ENCODE measurements around the gene OPHN1. TPM values are rescaled to one million over a fixed set of nuclear protein-coding genes. Genes with fewer than 3 reads are reported as not detected.

The OPHN1 gene
- total and polyA plus RNA-seq, 8 donors = 0.61 to 3.5 (median 2.2) TPM

DNA sequence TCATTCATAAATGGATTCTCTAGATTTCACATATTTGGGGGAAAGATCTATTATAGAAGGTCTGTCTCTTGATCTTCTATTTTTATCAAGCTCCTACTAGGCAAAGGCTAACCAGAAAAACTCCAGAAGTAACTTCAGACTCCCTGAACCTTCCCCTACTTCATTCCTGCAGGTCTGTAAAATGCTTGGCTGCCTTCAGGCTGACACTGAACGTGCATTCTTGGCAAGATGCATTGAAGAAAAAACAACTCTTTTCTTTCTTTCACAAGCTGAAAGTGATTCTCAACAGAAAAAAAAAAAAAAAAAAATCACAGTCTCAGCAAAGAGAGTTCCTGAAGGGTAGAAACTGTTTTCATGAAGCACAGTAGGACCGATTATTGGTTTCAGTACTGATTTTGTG lies 12.7 kb downstream of the OPHN1 start:
- H3K9me3 ChIP-seq = no peaks in the 10 kb centered on the region
- no peaks in the 10 kb centered on the region for H3K4me1 ChIP-seq
- ATAC-seq = no peak
- no peak overlapping the region for H3K4me3 ChIP-seq
- intact Hi-C loops (cut with DNase I) = no loop called here
- no peak for DNase-seq
- 55 to 76% methylated on average over 2 of the region's 2 CpGs for WGBS, 2 donors
- FAIRE-seq = no peak
- TF ChIP-seq, protein P1, sequence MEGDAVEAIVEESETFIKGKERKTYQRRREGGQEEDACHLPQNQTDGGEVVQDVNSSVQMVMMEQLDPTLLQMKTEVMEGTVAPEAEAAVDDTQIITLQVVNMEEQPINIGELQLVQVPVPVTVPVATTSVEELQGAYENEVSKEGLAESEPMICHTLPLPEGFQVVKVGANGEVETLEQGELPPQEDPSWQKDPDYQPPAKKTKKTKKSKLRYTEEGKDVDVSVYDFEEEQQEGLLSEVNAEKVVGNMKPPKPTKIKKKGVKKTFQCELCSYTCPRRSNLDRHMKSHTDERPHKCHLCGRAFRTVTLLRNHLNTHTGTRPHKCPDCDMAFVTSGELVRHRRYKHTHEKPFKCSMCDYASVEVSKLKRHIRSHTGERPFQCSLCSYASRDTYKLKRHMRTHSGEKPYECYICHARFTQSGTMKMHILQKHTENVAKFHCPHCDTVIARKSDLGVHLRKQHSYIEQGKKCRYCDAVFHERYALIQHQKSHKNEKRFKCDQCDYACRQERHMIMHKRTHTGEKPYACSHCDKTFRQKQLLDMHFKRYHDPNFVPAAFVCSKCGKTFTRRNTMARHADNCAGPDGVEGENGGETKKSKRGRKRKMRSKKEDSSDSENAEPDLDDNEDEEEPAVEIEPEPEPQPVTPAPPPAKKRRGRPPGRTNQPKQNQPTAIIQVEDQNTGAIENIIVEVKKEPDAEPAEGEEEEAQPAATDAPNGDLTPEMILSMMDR (IDR thresholded peaks at IDR 0.05) = no peak
- no peaks in the 10 kb centered on the region for H3K27me3 ChIP-seq
- no peaks in the 10 kb centered on the region for H3K36me3 ChIP-seq
- H3K27ac ChIP-seq = no peak overlapping the region

DNA sequence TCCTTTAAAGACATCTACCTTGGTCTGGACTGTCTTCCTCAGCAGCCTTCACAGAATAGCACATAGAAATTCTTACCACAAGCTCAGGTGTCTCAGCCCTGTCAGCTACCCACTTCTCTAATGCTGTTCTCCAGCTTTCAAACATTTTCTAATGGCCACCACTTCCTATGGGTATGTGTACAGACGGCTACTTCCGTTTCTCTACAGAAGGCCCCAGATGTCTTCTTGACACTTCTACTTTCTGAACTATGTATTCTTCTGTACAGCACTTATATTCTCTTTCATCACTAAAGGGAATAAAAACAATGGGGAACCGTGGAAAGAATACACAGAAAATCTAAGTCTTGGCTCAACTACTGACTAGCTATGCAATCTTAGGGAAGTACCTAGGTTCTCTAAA lies 13.3 kb downstream of the OPHN1 start:
- Histone ChIP-seq H3K27me3 (no peaks in the 10 kb centered on the region), H3K27ac (no peak overlapping the region), H3K4me1 (no peaks in the 10 kb centered on the region), H3K9me3 (no peaks in the 10 kb centered on the region), H3K4me3 (no peak overlapping the region), H3K36me3 (no peaks in the 10 kb centered on the region)
- 47 to 62% methylated on average over 3 of the region's 3 CpGs for WGBS, 2 donors
- ATAC-seq (no peak), DNase-seq (no peak), FAIRE-seq (no peak)
- intact Hi-C loops (cut with DNase I) = no loop called here
- TF ChIP-seq, protein P1 (IDR thresholded peaks at IDR 0.05) = no peak

DNA sequence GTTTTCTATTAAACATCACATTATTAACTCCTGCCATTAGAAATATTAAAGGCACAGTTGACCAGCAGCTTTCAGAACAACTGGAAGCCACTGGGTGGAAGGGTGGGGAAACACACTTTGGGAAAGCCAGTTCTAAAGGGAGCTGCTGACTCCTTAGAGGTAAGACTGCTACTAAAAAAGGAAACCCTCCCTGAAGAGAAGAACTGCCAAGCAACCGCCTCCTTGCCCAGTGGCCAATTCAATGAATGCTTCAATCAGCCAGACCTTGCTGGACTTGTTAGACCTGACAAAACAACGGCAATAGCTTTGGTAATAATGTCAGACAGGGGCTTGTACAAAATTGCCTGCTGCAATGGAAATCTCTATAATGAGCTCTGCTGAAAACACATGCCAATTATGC lies 15.6 kb downstream of the OPHN1 start:
- FAIRE-seq (no peak), ATAC-seq (no peak), DNase-seq (no peak)
- TF ChIP-seq, protein P1 (IDR thresholded peaks at IDR 0.05) = no peak
- Histone ChIP-seq H3K27me3 (no peaks in the 10 kb centered on the region), H3K27ac (no peak overlapping the region), H3K4me3 (no peak overlapping the region), H3K4me1 (no peaks in the 10 kb centered on the region), H3K36me3 (no peaks in the 10 kb centered on the region), H3K9me3 (no peaks in the 10 kb centered on the region)
- WGBS, 2 donors = 68 to 83% methylated on average over 2 of the region's 2 CpGs
- intact Hi-C loops (cut with DNase I) = no loop called here

DNA sequence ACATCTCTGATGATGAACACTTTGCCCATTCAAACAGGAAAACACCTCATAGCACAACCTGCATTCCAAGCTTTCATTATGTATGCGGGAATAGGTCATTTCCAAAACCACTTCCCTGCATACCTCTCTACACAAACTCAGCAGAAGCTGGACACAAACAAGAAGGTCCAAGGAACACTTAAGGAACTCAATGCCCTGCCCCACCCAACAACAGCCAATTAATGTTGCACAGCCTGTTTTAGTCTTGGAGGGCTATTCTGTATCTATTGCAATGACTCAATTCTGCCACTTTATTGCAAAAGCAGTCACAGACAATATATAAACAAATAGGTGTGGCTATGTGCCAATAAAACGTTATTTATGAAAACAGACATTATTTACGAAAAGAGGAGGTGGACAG lies 16.7 kb downstream of the OPHN1 start:
- Histone ChIP-seq H3K27ac (no peak overlapping the region), H3K36me3 (no peaks in the 10 kb centered on the region), H3K9me3 (no peaks in the 10 kb centered on the region), H3K4me3 (no peak overlapping the region), H3K4me1 (no peaks in the 10 kb centered on the region), H3K27me3 (no peaks in the 10 kb centered on the region)
- 49 to 60% methylated on average over 3 of the region's 3 CpGs for WGBS, 2 donors
- DNase-seq (no peak), FAIRE-seq (no peak), ATAC-seq (no peak)
- TF ChIP-seq, protein P1 (IDR thresholded peaks at IDR 0.05) = no peak
- intact Hi-C loops (cut with DNase I) = no loop called here

DNA sequence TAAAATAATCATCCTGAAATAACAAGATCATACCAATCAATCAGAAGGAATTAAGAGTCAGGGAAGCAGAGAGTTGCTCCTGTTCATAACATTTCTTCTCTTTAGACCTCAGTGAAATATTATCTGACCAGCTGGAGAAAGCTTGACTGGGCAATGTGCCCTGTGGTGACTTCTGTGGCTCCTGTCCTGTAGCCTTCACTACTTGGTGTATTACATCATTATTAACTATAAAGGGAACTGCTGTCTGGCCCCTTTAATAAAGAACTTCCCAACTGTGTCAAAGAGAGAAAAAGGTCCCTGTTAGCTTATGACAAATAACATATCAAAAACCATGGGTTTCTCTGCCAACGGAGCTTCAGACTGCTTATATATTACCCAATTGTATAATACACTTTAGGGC lies 18.0 kb downstream of the OPHN1 start:
- Histone ChIP-seq H3K27me3 (no peaks in the 10 kb centered on the region), H3K27ac (no peak overlapping the region), H3K4me3 (no peak overlapping the region), H3K9me3 (no peaks in the 10 kb centered on the region), H3K36me3 (no peaks in the 10 kb centered on the region), H3K4me1 (no peaks in the 10 kb centered on the region)
- FAIRE-seq = no peak
- intact Hi-C loops (cut with DNase I) = no loop called here
- ATAC-seq = peak in 2 of 4 donors; percentile 35 to 54
- TF ChIP-seq, protein P1 (IDR thresholded peaks at IDR 0.05) = no peak
- WGBS, 2 donors = 64 to 73% methylated on average over 1 of the region's 1 CpG
- DNase-seq = peak in 1 of 6 donors; percentile 17
